ENCODE measurements around the gene HAPSTR1. TPM values are rescaled to one million over a fixed set of nuclear protein-coding genes. Genes with fewer than 3 reads are reported as not detected.

The HAPSTR1 gene
- polyA plus RNA-seq, 3 donors, result 7.2 to 58.9 (median 11.1) TPM

DNA sequence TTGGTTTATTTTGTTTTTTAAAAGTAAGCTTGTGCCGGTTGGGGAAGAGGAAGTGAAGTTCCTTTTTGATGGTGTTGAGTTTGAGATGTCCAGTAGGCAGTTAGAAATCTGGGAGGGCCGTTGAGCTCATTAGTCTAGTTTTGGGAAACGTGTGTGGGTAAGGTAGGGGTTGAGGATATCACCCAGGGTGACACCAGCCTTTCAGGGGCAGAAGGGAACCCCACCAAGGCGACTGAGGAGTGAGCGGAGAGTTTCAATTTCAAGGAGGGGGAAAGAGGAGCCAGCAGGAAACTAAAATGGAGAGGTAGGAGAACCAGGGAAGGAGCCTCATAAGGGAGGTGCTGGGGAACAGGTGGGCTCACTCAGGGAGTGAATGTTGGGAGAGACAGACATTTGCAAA lies 22.7 kb downstream of the HAPSTR1 start:
- H3K36me3 ChIP-seq (replicated peaks in 1 of 2; ENCODE audit: control insufficient read depth in 1 of 2, insufficient read depth in 2 of 2, low read length in 2 of 2), result peaks cover 40 to 71% of the 10 kb centered on the region in 2 donors
- intact Hi-C loops (cut with micrococcal nuclease), result loop anchor here in 1 of 2 donors (10.0 kb wide), 1 partner anchor 479 kb away; no protein-coding TSS in a partner anchor
- peak overlapping the region; percentile 25 for H3K4me2 ChIP-seq (replicated peaks; ENCODE audit: extremely low read depth, low read length, poor library complexity, severe bottlenecking)
- H3K4me3 ChIP-seq (replicated peaks in 1 of 3; ENCODE audit: low read depth in 2 of 3, low read length in 3 of 3), result no peak overlapping the region
- peak overlapping the region in 1 of 2 donors; percentile 71 for H3K27ac ChIP-seq (ENCODE audit: low read depth in 1 of 2, low read length in 2 of 2)
- H3K79me2 ChIP-seq (ENCODE audit: insufficient read depth, low read length), result peaks cover 100% of the 10 kb centered on the region
- H3K4me1 Mint-ChIP-seq, result peaks cover 73% of the 10 kb centered on the region
- peaks cover 100% of the 10 kb centered on the region for H4K20me1 ChIP-seq (ENCODE audit: insufficient read depth, low read length)
- H3K9me3 ChIP-seq (replicated peaks in 1 of 2; ENCODE audit: control insufficient read depth in 1 of 2, insufficient read depth in 1 of 2, low read length in 2 of 2), result no peaks in the 10 kb centered on the region
- 27% methylated on average over 5 of the region's 5 CpGs for WGBS (ENCODE audit: insufficient coverage)
- H3K27me3 Mint-ChIP-seq (ENCODE audit: low read depth in 3 of 3), result no peaks in the 10 kb centered on the region
- no peaks in the 10 kb centered on the region for H3K27me3 ChIP-seq (ENCODE audit: control insufficient read depth in 2 of 2, insufficient read depth in 2 of 2, low read length in 2 of 2)
- H3K9me3 Mint-ChIP-seq, result no peaks in the 10 kb centered on the region
- peaks cover 43 to 54% of the 10 kb centered on the region in 2 donors for H3K4me1 ChIP-seq (ENCODE audit: control insufficient read depth in 1 of 2, insufficient read depth in 2 of 2, low read length in 2 of 2)
- no peak for DNase-seq
- H3K36me3 Mint-ChIP-seq, result peaks cover 68 to 76% of the 10 kb centered on the region in 2 donors
- TF ChIP-seq, protein P1, sequence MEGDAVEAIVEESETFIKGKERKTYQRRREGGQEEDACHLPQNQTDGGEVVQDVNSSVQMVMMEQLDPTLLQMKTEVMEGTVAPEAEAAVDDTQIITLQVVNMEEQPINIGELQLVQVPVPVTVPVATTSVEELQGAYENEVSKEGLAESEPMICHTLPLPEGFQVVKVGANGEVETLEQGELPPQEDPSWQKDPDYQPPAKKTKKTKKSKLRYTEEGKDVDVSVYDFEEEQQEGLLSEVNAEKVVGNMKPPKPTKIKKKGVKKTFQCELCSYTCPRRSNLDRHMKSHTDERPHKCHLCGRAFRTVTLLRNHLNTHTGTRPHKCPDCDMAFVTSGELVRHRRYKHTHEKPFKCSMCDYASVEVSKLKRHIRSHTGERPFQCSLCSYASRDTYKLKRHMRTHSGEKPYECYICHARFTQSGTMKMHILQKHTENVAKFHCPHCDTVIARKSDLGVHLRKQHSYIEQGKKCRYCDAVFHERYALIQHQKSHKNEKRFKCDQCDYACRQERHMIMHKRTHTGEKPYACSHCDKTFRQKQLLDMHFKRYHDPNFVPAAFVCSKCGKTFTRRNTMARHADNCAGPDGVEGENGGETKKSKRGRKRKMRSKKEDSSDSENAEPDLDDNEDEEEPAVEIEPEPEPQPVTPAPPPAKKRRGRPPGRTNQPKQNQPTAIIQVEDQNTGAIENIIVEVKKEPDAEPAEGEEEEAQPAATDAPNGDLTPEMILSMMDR (IDR thresholded peaks at IDR 0.05), result no peak
- no peak overlapping the region for H3K4me3 Mint-ChIP-seq
- no peak overlapping the region for H3K9ac ChIP-seq (ENCODE audit: insufficient read depth, low read length, poor library complexity, severe bottlenecking)
- peak overlapping the region; percentile 33 to 87 (median 79) for H3K27ac Mint-ChIP-seq
- no peak overlapping the region for H2AFZ ChIP-seq (ENCODE audit: insufficient read depth, low read depth, low read length, poor library complexity, severe bottlenecking)

DNA sequence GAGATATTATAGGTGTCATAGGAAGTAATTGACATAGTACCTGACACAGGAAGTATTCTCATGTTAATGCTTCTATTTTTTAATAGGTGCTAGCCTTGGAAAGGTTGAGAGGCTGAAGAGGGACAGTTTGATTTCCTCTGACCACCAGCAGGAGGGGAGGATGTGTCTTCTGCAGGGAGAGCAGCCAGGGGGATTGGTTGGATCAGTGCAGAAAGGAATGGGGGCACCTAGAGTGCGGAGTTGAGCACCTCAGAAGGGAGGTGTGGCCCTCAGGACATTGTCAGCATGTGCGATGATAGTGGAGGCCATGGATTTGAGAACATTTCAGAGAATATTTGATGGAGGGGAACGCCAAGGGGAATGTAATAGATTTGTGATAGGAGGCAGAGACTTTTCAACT lies 23.4 kb downstream of the HAPSTR1 start:
- no peak for DNase-seq
- 100% methylated on average over 1 of the region's 3 CpGs for WGBS (ENCODE audit: insufficient coverage)
- Mint-ChIP-seq H3K27ac (peak overlapping the region in 6 of 7 donors; percentile 31 to 87 (median 52)), H3K36me3 (peaks cover 70 to 80% of the 10 kb centered on the region in 2 donors), H3K27me3 (ENCODE audit: low read depth in 3 of 3) (no peaks in the 10 kb centered on the region), H3K4me1 (peaks cover 71% of the 10 kb centered on the region), H3K4me3 (no peak overlapping the region), H3K9me3 (no peaks in the 10 kb centered on the region)
- Histone ChIP-seq H3K36me3 (replicated peaks in 1 of 2; ENCODE audit: control insufficient read depth in 1 of 2, insufficient read depth in 2 of 2, low read length in 2 of 2) (peaks cover 36 to 72% of the 10 kb centered on the region in 2 donors), H2AFZ (ENCODE audit: insufficient read depth, low read depth, low read length, poor library complexity, severe bottlenecking) (no peak overlapping the region), H4K20me1 (ENCODE audit: insufficient read depth, low read length) (peaks cover 100% of the 10 kb centered on the region), H3K4me3 (replicated peaks in 1 of 3; ENCODE audit: low read depth in 2 of 3, low read length in 3 of 3) (no peak overlapping the region), H3K4me2 (replicated peaks; ENCODE audit: extremely low read depth, low read length, poor library complexity, severe bottlenecking) (no peak overlapping the region), H3K27ac (ENCODE audit: low read depth in 1 of 2, low read length in 2 of 2) (peak overlapping the region in 1 of 2 donors; percentile 71), H3K4me1 (ENCODE audit: control insufficient read depth in 1 of 2, insufficient read depth in 2 of 2, low read length in 2 of 2) (peaks cover 36 to 47% of the 10 kb centered on the region in 2 donors), H3K9ac (ENCODE audit: insufficient read depth, low read length, poor library complexity, severe bottlenecking) (no peak overlapping the region), H3K27me3 (ENCODE audit: control insufficient read depth in 2 of 2, insufficient read depth in 2 of 2, low read length in 2 of 2) (no peaks in the 10 kb centered on the region), H3K9me3 (replicated peaks in 1 of 2; ENCODE audit: control insufficient read depth in 1 of 2, insufficient read depth in 1 of 2, low read length in 2 of 2) (no peaks in the 10 kb centered on the region), H3K79me2 (ENCODE audit: insufficient read depth, low read length) (peaks cover 100% of the 10 kb centered on the region)
- TF ChIP-seq, protein P1 (IDR thresholded peaks at IDR 0.05), result no peak
- intact Hi-C loops (cut with micrococcal nuclease), result loop anchor here in 1 of 2 donors (10.0 kb wide), 1 partner anchor 480 kb away; no protein-coding TSS in a partner anchor

All from CD14-positive monocyte (primary cell).